Measurements from ENCODE around the gene SLC15A4. TPM values are rescaled to one million over a fixed set of nuclear protein-coding genes. Genes with fewer than 3 reads are reported as not detected.
A peak's percentile ranks its signal among the peaks of the same experiment; 100 is the strongest.

SLC15A4 gene
- total and polyA plus RNA-seq, 2 of the 13 experiments (the other 11 are each of a cell fraction or from before 2014, with no cell fraction given), result 17.3 to 22.7 TPM

DNA sequence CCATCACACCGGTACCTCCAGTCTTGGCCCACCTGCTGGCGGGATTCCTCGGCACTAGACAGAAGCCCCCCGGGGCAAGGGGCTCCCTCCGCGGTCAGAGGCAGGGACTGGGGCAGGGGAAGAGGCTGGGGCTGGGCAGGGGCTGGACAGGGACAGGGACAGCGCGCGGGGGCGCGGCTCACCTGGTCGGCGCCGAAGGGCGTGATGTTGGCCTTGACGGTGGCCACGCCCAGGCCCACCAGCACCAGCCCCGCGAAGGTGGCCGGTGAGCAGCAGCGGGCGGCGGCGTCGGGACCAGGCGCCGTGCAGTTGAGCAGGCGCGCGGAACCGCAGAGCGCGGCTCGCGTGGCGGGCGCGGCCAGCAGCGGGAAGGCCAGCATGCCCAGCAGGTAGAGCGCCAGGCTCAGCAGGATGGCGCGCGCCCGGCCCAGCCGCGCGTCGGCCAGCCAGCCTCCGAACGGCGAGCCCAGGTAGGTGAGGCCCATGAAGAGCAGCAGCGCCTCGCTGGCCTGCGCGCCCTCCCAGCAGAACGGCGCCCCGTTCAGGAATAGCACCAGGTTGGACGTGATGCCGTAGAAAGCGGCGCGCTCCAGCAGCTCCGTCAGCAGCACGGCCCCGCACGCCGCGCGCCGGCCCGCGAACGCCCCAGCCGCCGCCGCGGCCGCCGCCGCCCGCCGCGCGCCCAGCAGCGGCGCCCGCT, 392 bp downstream of the SLC15A4 start (continued):
- TF ChIP-seq ZNF503 (CRISPR knock-in tag; IDR thresholded peaks at IDR 0.05), result no peak
- peak; percentile 69; the same call in 1 of the 2 replicates for TF ChIP-seq ZNF790 (CRISPR knock-in tag; IDR thresholded peaks at IDR 0.05; ENCODE audit: borderline replicate concordance)
- no peak for TF ChIP-seq ZNF224 (CRISPR knock-in tag; IDR thresholded peaks at IDR 0.05)
- TF ChIP-seq ZMYM4 (CRISPR knock-in tag; IDR thresholded peaks at IDR 0.05), result 0 out of 2 replicates have a peak, but pooled peaks have one; percentile 26
- TF ChIP-seq, protein P1, sequence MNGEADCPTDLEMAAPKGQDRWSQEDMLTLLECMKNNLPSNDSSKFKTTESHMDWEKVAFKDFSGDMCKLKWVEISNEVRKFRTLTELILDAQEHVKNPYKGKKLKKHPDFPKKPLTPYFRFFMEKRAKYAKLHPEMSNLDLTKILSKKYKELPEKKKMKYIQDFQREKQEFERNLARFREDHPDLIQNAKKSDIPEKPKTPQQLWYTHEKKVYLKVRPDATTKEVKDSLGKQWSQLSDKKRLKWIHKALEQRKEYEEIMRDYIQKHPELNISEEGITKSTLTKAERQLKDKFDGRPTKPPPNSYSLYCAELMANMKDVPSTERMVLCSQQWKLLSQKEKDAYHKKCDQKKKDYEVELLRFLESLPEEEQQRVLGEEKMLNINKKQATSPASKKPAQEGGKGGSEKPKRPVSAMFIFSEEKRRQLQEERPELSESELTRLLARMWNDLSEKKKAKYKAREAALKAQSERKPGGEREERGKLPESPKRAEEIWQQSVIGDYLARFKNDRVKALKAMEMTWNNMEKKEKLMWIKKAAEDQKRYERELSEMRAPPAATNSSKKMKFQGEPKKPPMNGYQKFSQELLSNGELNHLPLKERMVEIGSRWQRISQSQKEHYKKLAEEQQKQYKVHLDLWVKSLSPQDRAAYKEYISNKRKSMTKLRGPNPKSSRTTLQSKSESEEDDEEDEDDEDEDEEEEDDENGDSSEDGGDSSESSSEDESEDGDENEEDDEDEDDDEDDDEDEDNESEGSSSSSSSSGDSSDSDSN (CRISPR knock-in tag; IDR thresholded peaks at IDR 0.05), result peak; percentile 67
- TF ChIP-seq ZNF10 (CRISPR knock-in tag; IDR thresholded peaks at IDR 0.05; ENCODE audit: borderline replicate concordance, low read depth), result 0 out of 2 replicates have a peak, but pooled peaks have one; percentile 61
- 0 out of 2 replicates have a peak, but pooled peaks have one; percentile 8 for TF ChIP-seq ZNF460 (CRISPR knock-in tag; IDR thresholded peaks at IDR 0.05; ENCODE audit: borderline replicate concordance)
- 0 out of 2 replicates have a peak, but pooled peaks have one; percentile 31 for TF ChIP-seq PHF21A (CRISPR knock-in tag; IDR thresholded peaks at IDR 0.05)
- TF ChIP-seq, protein P2, sequence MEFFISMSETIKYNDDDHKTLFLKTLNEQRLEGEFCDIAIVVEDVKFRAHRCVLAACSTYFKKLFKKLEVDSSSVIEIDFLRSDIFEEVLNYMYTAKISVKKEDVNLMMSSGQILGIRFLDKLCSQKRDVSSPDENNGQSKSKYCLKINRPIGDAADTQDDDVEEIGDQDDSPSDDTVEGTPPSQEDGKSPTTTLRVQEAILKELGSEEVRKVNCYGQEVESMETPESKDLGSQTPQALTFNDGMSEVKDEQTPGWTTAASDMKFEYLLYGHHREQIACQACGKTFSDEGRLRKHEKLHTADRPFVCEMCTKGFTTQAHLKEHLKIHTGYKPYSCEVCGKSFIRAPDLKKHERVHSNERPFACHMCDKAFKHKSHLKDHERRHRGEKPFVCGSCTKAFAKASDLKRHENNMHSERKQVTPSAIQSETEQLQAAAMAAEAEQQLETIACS (CRISPR knock-in tag; IDR thresholded peaks at IDR 0.05), result peak; percentile 43
- 0 out of 2 replicates have a peak, but pooled peaks have one; percentile 26 for TF ChIP-seq KMT2A (CRISPR knock-in tag; IDR thresholded peaks at IDR 0.05)
- peak; percentile 31; the same call in 1 of the 2 replicates for TF ChIP-seq BORCS8-MEF2B (CRISPR knock-in tag; IDR thresholded peaks at IDR 0.05)
- TF ChIP-seq ZNF616 (CRISPR knock-in tag; IDR thresholded peaks at IDR 0.05; ENCODE audit: low read depth), result peak; percentile 52; the same call in 1 of the 2 replicates
- TF ChIP-seq ZSCAN21 (CRISPR knock-in tag; IDR thresholded peaks at IDR 0.05; ENCODE audit: borderline replicate concordance), result peak; percentile 52; the same call in 1 of the 2 replicates
- TF ChIP-seq PAX8 (CRISPR knock-in tag; IDR thresholded peaks at IDR 0.05; ENCODE audit: borderline replicate concordance), result no peak
- TF ChIP-seq KDM5A (IDR thresholded peaks at IDR 0.05; ENCODE audit: borderline replicate concordance, low read length), result no peak
- no peak for TF ChIP-seq ZNF343 (CRISPR knock-in tag; IDR thresholded peaks at IDR 0.05)
- 0 out of 2 replicates have a peak, but pooled peaks have one; percentile 34 for TF ChIP-seq SIN3A (IDR thresholded peaks at IDR 0.05; ENCODE audit: borderline replicate concordance, low read depth, low read length)
- TF ChIP-seq ZBTB7B (CRISPR knock-in tag; IDR thresholded peaks at IDR 0.05), result 0 out of 2 replicates have a peak, but pooled peaks have one; percentile 26
- TF ChIP-seq CREB1 (IDR thresholded peaks at IDR 0.05), result no peak
- TF ChIP-seq CREB1 (CRISPR knock-in tag; IDR thresholded peaks at IDR 0.05), result no peak
- TF ChIP-seq ZNF747 (CRISPR knock-in tag; IDR thresholded peaks at IDR 0.05; ENCODE audit: borderline replicate concordance), result no peak
- 0 out of 2 replicates have a peak, but pooled peaks have one; percentile 25 for TF ChIP-seq NRL (CRISPR knock-in tag; IDR thresholded peaks at IDR 0.05; ENCODE audit: borderline replicate concordance)
